OCI-M1 (cell line): ENCODE data around the gene ADGRL3.
"Not testable (repeated sequence)": the region's sequence is repeated elsewhere in the genome, so short reads cannot be mapped to it uniquely, and the experiment has no call there.

Experiments used
- DNase-seq: peaks from one replicate; lab custom pipeline; 2025; lab: John Stamatoyannopoulos, UW

Gene ADGRL3

DNA sequence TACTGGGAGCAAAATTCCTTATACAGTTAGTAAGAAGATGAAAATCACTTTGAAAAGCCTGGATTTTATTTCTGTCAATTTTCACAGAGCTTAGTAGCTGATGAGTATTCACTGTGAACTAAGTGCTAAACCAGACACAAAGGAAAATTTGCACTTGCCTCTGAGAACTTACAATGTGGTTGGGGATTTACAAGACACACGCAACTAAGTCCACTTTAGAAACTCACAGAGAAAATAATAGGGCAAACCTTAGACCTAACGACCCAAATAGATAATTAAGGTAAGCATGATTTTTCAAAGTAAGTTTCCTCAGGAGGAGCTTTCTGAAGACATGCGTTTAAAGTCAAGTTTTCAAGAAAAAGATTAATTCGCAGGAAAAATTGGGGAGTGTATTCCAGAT is 708.9 kb downstream of the ADGRL3 start:
- DNase-seq = no peak

DNA sequence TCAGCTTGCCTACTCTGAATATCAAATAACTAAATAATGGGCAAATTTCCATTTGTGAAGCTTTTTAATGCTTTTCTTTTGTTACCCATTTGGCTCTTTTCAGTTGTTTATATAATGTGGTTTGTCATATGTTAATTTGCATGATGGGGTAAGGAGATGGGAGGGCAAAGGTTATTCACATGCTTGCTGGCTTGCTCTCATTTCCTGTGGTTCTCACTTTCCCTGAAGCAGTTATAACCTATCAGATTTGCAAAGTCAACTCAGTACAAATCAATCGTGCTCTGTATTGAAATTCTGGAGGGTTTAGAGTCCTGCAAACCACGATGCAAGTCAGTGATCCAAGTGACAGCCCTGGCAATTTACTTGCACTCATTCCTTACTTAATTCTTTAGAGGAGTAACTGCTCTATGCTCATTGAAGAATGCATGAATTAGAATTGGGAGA is 711.2 kb downstream of the ADGRL3 start:
- DNase-seq = no peak

DNA sequence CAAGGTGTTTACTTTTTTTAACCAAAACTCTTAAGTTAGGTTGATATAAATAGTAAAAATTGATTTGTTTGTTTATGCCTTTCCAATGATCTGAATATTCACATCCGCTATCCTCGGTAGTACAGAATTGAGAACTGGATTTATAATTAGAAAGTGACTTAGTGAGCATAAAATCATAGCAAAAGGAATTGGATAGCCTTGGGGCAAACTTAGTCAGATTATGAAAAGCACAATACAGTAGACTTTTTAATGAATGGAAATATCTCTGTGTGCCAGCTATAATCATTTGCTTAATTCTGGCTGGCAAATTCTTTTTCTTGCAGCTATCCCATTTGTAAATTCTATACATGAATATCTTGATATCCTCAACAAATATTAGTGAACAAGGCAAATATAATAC is 713.5 kb downstream of the ADGRL3 start:
- no peak for DNase-seq

DNA sequence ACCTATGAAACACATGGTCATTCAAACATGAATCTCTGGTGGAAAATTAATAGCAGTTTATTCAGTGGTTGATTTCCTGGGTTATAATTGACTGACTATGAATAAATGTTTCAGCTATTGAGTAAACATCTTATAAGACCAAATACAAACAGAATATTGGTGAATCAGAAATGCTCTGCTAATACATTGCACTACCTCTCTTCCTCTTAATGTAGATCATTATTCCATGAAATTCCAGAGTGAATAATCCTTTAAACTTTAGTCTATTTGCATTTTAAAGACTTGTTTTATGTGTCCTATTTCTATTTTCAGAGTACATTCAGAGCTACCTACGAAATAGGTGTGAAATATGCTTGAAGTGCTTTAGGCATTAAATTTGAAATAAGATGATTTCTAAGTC is 715.4 kb downstream of the ADGRL3 start:
- no peak for DNase-seq

DNA sequence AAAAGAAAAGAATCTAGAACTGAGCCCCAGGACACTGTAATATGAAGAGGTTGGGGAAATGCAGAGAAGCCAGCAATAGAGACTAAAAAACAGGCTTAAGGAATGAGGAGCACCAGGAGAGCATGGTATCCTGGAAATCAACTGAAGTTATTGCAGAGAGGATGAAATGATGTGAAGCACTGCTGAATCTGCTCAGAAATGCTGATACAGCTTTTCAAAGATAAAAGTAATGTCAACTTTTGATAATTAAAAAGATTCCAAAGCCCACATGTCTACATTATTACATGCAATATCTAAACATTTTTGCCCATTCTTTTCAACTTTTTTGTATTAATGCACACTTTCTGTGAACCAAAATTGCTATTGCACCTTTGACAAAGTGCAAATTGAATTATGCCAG is 718.4 kb downstream of the ADGRL3 start:
- no peak for DNase-seq

DNA sequence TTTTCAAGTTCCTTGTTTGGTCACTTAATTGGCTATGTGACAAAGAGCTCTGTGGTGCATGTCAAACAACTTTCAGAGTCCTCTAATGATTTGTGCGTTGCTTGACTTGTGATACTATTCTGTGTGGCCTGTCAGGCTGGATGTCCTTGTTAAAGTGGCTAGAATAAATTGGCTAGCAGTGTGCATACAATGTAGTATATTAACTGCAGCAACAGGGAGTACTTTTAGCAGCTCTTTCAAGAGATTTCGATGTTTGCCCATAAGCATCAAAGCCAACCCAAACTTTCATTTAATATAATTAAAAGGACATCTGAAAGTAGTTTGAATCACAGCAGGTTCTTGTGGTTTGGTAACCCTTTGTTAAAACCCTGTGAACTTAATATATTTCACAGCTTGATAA is 718.9 kb downstream of the ADGRL3 start:
- no peak for DNase-seq

DNA sequence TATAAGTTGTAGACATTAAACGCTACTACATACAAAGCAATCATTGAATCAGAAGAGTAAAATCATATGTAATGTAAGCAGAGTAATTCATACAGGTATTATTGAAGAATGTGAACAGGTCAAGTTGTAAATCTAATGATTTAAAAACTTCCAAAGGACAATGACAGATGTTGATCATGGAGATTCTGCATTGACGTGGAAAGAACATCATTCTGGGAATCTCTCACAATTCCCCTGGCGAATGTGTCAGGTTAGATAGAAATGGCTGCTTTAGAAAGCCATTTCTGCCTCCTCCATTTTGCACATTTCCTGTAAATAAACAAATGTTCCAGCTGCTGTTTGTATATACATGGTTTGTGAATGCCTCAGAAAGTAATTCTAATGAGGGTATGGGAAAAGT is 719.4 kb downstream of the ADGRL3 start:
- no peak for DNase-seq

DNA sequence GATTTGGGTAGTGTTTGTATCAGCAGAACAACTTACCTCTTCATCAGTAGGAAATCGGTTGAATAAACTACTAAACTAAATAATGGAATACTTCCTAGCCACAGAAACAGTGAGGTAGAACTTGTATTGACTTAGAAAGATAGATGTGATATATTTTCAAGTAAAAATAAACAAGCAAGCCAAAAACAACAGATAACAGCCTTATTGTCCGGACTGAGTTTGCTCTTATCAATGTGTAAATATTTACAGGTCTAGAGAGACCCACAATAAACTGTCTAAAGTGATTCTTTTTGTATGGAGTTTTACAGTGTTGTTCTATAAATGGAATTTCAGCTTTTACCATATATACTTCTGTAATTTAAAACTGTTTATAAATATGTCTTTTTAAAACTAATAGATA is 721.8 kb downstream of the ADGRL3 start:
- DNase-seq = no peak

DNA sequence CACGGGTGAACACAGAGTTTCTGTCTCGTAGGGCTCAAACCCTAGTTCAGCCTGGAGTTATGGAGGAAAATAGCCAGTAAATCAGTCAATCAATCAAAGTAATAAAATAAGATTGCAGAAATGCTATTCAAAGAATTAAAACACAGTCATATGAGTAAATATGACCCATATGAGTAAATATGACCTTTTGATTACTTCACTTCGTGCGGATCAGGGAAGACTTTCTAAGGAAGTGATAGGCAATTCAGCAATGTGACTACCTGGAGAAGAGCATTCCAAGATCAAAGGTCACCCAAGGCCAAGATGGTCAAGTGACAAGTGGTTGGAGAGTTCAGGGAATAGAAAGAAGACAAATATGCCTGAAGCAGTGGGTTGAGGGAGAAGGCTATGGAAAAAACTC is 722.6 kb downstream of the ADGRL3 start:
- DNase-seq = no peak

DNA sequence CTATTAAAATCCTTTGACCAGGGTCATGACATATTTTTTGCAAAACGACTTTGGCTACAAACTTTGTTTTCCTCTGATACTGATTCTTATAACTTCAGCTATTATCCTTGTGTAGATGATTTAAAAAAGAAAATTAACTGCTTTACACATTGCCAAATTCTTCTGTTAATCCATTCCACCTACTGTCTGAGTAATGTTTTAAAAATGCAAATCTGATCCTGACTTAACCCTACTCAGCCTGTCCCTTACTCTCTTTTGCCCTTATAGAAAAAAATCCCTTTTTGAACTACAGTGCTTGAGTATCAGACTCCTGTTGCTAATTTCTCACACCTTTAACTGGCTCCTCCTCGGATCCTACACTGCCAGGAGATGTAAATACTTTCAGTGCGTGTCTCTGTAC is 723.1 kb downstream of the ADGRL3 start:
- no peak for DNase-seq

DNA sequence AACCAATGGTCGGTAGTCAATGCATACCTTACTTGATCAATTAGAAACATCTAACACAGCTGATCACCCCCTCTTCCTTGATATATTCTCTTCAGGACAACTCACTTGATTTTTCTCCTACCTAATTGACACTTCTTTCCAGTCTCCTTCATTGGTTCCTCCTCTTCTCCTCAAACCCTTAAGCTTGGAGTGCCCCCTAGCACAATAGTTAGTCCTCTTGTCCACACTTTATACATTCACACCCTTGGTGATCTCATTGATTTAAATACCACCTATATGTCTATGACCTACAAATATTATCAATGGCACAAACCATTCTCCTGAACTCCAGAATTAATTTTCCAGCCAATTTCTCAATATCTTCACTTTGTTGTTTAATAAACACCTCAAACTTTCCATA is 724.0 kb downstream of the ADGRL3 start:
- peak; percentile 43 for DNase-seq

DNA sequence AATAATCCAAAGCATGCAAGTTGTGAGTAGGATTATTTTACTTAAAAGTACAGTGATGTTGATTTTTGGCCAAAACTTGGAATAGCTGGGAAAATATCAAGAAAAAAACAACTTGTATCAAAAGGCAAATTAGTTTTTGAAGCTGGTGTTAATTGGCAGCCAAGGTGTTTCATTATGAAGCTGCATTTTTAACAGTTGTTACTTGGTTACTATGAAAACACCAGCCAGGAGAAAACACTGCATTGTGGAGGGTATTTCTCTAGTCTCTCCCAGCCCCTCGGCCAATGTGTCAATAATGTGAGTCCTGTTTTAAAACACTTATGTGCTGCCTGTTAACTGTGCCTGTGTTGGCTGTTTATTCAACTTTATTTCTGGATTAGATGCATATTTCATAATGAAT is 733.4 kb downstream of the ADGRL3 start:
- DNase-seq = no peak

DNA sequence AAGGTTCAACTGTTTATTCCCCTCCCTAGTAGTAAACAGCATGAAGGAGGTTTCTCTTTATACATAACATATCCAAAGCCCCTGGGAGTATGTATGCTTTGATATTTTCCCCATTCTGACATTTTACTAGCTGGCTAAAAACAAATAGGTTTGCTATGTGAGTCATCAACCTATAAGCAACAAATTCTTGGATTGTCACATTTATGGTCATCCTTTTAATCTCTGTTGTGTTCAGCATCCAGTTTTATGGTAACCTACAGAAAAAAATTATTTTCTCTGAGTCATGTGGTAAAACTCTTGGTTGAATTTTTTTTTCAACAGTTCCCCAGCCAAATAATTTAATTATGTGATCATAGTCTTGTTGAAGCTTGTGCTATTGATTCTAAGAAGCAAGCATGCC is 734.1 kb downstream of the ADGRL3 start:
- DNase-seq = no peak

DNA sequence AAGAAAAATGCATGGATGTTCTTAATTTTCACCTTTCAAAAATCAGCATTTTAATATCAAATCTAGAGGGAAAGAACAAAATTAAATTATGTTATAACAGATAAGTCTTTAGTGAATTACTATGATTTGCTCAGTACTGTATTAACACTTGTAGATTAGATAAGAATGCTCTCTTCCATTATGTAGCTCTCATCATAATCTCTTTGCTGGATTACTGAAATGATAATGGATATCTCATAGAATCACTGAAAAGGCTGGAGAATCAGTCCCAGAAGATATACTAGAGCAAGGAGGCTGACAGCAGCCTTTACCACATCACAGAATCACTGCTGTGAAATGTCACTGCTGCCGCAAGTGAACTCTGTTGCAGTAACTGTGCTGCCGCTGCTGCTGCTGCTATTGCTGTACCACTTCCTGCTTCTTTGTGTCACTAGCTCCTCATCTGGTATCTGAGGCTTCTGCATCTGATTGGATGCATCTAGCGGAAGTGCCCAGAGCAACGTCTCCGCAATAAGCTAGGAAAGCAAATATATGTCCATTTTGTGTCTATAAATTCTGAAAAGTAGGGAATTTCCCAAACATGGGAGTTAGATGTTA is 738.2 kb downstream of the ADGRL3 start:
- no peak for DNase-seq

DNA sequence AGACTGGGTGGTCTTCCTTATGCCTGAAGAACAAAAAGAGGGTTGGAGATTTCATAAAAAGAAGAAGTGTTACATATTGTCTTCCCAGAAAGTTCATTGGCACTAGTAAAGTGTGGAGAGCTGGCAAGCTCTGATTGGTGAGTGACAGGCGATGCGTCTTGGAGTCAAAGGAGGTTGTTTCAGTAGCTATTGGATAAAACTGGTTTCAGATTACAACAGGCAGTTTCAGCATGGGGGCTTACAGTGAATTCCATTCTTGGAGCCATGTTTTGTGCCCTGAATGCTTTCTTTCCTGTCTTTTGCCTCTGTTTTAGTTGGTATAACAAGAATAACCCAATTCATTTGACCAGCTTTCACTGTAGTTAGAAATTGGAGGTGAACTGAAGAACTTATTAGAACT is 750.5 kb downstream of the ADGRL3 start:
- DNase-seq = no peak

DNA sequence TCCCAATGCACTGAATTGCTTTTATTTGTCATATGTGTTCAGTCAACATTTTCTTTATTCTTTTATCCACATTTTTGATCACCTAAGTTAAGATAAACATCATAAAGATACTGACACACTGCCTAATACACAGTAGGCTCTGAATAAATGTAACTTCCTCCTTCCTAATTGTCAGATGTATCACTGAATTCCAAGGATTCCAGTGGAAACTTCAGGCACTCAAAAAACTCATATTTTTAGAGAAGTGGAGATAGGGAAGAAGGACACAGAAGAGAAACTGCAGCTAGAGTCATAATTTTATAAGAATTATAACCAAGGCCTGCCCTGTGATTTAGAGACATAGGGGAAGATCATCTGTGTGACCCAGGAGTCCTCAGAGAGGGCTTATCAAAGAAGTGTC is 753.3 kb downstream of the ADGRL3 start:
- DNase-seq = no peak

DNA sequence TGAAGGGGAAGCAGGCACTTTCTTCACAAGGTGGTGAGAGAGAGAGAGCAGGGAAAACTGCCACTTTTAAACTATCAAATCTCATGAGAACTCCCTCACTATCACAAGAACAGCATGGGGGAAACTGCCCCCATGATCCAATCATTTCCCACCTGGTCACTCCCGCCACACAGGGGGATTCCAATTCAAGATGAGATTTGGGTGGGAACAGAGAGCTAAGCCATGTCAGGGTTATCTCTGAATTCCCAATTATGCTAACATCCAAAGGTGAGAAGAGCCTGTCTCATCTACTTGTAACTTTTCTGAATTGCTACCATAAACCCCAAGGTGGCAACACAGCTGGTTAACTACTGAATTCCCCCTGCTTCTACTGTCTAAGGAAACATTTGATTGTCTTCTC is 758.5 kb downstream of the ADGRL3 start:
- DNase-seq = no peak

DNA sequence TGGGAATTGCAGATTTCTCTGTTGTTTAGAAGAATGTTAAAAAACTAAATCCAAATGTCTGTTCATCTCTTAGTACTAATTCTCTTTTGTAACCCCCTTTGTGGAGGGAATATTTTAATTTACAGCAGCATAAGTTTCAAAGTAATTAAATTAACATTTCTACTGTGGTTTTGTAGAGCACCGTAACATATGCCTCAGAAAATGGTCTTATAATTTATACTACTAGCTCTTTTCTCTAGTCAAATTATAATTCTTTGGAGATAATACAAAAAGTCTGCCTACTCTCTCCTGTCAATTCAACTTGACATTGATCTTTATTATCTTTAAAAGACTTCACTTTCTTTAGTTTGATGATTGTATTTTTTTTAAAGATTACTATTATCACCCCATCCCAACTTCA is 759.0 kb downstream of the ADGRL3 start:
- no peak for DNase-seq

DNA sequence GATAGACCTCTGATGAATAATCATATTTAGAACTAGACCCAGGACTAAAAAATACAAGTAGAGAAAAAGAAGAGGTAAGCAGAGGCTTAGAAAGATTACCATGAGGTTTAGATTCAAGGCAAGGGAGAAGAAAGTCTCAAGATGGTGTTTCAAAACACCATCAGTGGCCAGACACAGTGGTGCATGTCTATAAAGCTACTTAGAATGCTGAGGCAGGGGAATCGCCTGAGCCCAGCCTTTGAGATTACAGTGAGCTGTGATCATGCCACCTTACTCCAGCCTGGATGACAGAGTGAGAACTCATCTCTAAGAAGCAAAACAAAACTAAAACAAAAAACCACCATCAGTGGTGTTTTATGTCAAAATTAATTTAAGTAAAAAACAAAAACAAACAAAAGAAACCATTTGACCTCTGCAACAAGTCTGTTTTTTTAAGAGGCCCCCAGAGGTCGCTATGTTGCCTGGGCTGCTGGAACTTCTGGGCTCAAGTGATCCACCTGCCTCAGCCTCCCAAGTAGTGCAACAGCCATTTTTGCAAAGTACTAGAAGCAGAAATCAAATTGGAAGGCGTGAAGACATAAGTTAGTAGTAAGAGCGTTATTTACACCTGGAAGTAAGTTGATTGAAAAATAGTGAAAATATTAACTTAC is 784.3 kb downstream of the ADGRL3 start:
- DNase-seq = peak; percentile 7

DNA sequence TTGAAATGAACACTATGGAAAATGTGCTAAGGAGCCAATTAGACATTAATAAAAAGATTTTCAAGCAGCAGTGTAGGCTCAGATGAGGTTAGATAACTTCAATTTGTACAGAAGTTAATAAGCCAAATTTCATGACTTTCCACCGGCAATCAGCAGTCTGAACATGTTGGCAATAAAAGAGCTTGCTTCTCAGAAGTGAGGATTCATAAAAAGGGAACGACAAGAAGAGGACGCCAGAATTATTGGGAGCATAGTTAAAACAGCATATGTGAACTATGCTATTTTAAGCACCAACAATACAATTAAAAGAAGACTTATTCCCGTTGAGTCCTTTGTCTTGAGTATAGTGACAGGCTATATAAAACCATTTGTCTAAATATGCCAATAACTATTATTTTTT is 785.3 kb downstream of the ADGRL3 start:
- no peak for DNase-seq

DNA sequence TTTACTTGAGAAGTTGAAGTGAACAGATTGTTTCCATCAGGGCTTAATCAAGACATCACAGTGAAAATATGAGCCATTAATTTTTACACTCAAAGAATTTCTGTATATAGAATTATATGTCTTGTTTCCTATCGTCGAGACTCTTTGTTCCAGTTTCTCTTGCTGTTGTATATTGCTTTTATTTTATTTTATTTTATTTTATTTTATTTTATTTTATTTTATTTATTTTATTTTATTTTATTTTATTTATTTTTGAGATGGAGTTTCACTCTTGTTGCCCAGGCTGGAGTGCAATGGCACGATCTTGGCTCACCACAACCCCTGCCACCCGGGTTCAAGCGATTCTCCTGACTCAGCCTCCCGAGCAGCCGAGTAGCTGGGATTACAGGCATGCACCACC is 786.8 kb downstream of the ADGRL3 start:
- DNase-seq = not testable (repeated sequence)

DNA sequence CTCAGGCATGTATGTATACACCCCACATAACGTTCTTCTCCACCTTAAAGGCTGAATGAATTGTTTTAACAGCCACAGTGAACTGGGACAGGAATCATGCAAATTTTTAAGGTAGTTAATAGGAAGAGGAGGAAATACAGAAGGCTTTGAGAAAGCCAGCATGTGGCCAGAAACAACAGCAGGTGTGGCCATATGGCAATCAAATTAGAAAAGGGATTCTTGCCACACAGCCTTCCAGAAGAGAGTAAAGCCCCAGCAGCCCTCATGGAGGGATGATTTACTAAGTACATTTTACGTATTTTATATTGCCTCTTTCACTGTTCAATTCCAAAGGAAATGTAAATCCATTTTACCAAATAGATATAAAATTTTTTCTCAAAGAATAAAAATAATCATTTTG is 792.2 kb downstream of the ADGRL3 start:
- DNase-seq = no peak

DNA sequence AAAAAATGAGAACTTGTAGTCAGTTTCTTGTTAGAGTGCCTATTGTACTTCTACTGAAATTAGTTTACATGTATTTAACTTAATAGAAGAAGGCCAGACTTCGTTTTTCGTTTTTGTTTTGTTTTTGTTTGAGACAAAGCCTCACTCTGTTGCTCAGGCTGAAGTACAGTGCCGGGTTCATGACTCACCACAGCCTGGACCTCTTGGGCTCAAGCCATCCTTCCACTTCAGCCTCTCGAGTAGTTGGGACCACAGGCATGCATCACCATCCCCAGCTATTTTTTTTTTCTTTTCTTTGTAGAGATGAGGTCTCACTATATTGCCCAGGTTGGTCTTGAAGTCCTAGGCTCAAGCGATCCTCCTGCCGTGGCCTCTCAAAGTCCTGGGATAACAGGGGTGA is 793.9 kb downstream of the ADGRL3 start:
- no peak for DNase-seq

DNA sequence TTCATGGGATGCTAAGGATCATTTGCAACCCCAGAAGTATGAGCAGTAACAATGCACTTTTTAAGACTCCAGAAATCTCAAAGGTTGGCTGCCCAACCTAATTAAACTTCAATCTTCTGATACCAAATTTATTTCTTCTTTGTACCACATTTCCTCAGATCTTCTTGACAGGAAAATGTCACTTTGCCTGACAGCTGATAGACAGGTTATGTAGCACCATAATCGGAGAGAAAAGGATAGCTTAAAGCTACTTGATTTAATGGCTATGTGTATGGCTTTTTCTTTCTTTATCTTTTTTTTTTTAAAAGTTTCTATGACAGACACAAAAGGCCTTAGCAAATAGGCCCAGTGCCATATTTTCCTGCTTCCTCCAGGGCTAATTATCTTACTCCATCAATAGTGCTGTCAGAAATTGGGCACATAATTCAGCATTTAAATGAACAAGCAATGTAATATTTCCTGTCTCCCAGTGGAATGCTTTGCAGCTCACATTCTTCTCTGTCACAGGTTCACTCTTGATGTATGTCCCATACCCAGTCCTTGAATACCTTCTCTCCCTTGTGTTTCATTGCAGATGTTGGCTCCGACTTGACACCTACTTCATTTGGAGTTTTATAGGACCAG is 795.7 kb downstream of the ADGRL3 start:
- no peak for DNase-seq
